ENCODE data around the gene BEAN1.

Gene BEAN1

DNA sequence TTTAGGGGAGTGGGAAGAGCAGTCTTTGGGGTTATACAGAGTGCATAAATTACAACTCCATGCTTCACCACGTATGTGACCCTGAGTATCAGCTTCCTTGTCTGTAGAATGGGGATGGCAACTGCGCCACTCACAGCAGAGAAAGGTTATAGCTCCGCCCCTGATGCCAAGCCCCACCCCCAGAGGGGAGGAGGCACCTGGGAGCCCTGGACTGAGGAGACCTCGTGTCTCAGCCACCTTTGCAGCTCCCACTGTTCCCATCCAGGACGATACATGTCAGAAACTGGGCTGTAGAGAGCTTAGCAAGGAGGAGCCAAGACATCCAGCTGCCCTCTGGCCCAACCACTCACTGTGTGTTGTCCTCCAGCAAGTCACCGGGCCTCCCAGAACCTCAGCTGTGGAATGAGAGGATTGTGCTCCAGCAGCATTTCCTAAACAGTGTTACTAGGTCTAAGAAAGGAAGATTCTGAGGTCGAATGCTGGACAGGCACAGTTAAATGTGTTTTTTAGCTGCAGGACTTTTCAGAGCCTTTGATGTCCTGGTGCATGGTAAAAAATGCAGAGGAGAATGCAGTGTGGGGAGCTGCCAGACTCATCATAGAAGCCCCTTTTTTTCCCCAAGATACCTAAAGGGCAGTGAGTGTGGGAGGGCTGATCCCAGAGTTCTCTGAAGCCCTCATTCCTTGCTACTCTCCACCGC lies 49.4 kb downstream of the BEAN1 start:
- H3K27ac ChIP-seq (ENCODE audit: extremely low read depth, low read depth, low read length) = no peak overlapping the region
- TF ChIP-seq SP3 (tag by site-specific recombination; IDR thresholded peaks at IDR 0.05) = peak; percentile 23; the same call in 1 of the 2 replicates
- TF ChIP-seq ZNF239 (tag by site-specific recombination; IDR thresholded peaks at IDR 0.05) = peak; percentile 97
- TF ChIP-seq, protein P1, sequence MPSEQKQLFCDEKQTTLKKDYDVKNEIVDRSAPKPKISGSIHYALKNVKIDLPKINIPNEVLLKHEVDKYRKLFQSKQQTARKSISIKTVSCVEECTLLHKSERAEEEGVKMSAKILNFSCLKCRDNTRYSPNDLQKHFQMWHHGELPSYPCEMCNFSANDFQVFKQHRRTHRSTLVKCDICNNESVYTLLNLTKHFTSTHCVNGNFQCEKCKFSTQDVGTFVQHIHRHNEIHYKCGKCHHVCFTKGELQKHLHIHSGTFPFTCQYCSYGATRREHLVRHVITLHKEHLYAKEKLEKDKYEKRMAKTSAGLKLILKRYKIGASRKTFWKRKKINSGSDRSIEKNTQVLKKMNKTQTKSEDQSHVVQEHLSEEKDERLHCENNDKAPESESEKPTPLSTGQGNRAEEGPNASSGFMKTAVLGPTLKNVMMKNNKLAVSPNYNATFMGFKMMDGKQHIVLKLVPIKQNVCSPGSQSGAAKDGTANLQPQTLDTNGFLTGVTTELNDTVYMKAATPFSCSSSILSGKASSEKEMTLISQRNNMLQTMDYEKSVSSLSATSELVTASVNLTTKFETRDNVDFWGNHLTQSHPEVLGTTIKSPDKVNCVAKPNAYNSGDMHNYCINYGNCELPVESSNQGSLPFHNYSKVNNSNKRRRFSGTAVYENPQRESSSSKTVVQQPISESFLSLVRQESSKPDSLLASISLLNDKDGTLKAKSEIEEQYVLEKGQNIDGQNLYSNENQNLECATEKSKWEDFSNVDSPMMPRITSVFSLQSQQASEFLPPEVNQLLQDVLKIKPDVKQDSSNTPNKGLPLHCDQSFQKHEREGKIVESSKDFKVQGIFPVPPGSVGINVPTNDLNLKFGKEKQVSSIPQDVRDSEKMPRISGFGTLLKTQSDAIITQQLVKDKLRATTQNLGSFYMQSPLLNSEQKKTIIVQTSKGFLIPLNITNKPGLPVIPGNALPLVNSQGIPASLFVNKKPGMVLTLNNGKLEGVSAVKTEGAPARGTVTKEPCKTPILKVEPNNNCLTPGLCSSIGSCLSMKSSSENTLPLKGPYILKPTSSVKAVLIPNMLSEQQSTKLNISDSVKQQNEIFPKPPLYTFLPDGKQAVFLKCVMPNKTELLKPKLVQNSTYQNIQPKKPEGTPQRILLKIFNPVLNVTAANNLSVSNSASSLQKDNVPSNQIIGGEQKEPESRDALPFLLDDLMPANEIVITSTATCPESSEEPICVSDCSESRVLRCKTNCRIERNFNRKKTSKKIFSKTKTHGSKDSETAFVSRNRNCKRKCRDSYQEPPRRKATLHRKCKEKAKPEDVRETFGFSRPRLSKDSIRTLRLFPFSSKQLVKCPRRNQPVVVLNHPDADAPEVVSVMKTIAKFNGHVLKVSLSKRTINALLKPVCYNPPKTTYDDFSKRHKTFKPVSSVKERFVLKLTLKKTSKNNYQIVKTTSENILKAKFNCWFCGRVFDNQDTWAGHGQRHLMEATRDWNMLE (tag by site-specific recombination; conservative IDR thresholded peaks at IDR 0.05; ENCODE audit: low read depth) = no peak
- no peak for TF ChIP-seq ZBTB21 (tag by site-specific recombination; IDR thresholded peaks at IDR 0.05)
- H3K4me3 ChIP-seq (ENCODE audit: low read depth, low read length) = no peak overlapping the region
- no peaks in the 10 kb centered on the region for H3K9me3 ChIP-seq (ENCODE audit: control insufficient read depth, insufficient read depth, low read depth, low read length)
- POLR2A ChIA-PET = interaction anchor here (0.7 to 1.4 kb wide), 3 partner anchors 51 to 70 kb away, joined by 3 to 5 read pairs (median 4); no protein-coding TSS in a partner anchor
- H3K36me3 ChIP-seq (ENCODE audit: control insufficient read depth in 2 of 2, insufficient read depth in 1 of 2, low read length in 2 of 2) = no peaks in the 10 kb centered on the region
- peaks cover 6% of the 10 kb centered on the region for H3K4me1 ChIP-seq (ENCODE audit: control insufficient read depth, insufficient read depth, low read length)
- CTCF ChIA-PET = interaction anchor here (0.6 to 5.0 kb wide), 13 partner anchors 20 to 392 kb away, joined by 3 to 31 read pairs (median 3); no protein-coding TSS in a partner anchor

DNA sequence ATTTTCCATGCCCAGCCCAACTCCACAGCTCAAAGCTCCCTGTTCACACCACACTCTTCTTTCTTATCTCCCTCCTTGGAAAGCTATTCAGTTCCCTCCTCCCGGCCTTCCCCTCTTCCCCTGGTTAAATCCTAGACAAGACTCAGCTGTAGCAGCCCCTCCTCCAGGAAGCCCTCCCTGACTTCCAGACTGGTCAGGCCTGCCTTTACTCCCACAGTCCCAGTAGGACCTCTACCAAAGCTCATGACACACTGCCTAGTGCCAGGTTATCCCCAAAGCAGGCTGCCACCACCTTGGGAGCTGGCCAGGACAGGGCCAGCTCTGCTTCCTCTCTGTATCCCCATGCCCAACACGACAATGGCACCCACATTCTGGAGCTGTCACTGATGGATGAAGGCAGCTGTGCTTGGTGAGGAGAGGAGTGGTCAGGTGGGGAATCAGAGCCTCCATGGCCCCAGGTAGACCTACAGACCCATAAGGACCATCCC lies 50.0 kb downstream of the BEAN1 start:
- ChIA-PET CTCF (interaction anchor here (0.6 to 5.0 kb wide), 13 partner anchors 10 to 391 kb away, joined by 3 to 31 read pairs (median 3); no protein-coding TSS in a partner anchor), POLR2A (interaction anchor here (0.7 to 1.4 kb wide), 2 partner anchors 52 to 68 kb away, joined by 3 to 4 read pairs; no protein-coding TSS in a partner anchor)
- no peaks in the 10 kb centered on the region for H3K36me3 ChIP-seq (ENCODE audit: control insufficient read depth in 2 of 2, insufficient read depth in 1 of 2, low read length in 2 of 2)
- H3K4me3 ChIP-seq (ENCODE audit: low read depth, low read length) = no peak overlapping the region
- peaks cover 6% of the 10 kb centered on the region for H3K4me1 ChIP-seq (ENCODE audit: control insufficient read depth, insufficient read depth, low read length)
- no peaks in the 10 kb centered on the region for H3K9me3 ChIP-seq (ENCODE audit: control insufficient read depth, insufficient read depth, low read depth, low read length)
- no peak overlapping the region for H3K27ac ChIP-seq (ENCODE audit: extremely low read depth, low read depth, low read length)
- TF ChIP-seq, protein P2, sequence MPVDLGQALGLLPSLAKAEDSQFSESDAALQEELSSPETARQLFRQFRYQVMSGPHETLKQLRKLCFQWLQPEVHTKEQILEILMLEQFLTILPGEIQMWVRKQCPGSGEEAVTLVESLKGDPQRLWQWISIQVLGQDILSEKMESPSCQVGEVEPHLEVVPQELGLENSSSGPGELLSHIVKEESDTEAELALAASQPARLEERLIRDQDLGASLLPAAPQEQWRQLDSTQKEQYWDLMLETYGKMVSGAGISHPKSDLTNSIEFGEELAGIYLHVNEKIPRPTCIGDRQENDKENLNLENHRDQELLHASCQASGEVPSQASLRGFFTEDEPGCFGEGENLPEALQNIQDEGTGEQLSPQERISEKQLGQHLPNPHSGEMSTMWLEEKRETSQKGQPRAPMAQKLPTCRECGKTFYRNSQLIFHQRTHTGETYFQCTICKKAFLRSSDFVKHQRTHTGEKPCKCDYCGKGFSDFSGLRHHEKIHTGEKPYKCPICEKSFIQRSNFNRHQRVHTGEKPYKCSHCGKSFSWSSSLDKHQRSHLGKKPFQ (tag by site-specific recombination; IDR thresholded peaks at IDR 0.05) = 0 out of 2 replicates have a peak, but pooled peaks have one; percentile 15
- TF ChIP-seq, protein P3, sequence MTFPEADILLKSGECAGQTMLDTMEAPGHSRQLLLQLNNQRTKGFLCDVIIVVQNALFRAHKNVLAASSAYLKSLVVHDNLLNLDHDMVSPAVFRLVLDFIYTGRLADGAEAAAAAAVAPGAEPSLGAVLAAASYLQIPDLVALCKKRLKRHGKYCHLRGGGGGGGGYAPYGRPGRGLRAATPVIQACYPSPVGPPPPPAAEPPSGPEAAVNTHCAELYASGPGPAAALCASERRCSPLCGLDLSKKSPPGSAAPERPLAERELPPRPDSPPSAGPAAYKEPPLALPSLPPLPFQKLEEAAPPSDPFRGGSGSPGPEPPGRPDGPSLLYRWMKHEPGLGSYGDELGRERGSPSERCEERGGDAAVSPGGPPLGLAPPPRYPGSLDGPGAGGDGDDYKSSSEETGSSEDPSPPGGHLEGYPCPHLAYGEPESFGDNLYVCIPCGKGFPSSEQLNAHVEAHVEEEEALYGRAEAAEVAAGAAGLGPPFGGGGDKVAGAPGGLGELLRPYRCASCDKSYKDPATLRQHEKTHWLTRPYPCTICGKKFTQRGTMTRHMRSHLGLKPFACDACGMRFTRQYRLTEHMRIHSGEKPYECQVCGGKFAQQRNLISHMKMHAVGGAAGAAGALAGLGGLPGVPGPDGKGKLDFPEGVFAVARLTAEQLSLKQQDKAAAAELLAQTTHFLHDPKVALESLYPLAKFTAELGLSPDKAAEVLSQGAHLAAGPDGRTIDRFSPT (tag by site-specific recombination; IDR thresholded peaks at IDR 0.05) = no peak

DNA sequence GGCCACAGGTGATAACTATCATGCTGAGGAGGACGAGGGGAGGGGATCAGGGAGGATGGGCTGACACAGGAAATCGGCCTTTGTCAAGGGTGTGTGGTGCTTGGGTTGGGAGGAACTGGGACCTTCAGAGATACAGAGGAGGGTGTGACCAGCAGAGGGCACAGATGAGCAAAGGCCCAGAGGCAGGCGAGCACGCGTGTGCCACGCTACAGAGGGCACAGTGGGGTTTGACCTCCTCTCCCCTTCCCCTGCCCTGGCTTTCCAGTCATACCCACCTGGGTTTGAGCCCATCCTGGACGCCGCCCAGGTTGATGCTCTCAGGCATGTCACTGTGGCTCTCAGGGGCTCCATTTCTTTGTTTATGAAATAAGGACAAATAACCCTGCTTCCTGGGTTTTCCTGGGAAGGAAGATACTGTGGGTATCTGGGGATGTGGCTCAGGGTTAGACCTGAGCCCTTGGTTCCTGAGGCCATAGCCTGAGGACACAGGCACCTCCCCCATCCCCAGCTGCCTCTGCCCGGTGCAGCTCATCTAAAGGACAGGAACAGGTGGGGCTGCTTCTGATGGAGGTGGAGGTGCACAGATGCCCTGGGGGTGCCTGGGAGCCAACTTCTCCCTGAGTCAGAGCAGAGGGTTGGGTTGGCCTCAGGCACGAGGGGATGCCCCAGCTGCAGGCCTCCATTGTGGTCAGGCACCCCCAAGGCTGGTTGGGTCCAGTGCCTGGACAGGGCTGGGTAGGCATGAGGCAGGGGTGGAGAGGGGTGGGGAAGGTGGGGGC lies 51.8 kb downstream of the BEAN1 start:
- peaks cover 6% of the 10 kb centered on the region for H3K4me1 ChIP-seq (ENCODE audit: control insufficient read depth, insufficient read depth, low read length)
- TF ChIP-seq KLF10 (tag by site-specific recombination; IDR thresholded peaks at IDR 0.05) = no peak
- TF ChIP-seq, protein P4, sequence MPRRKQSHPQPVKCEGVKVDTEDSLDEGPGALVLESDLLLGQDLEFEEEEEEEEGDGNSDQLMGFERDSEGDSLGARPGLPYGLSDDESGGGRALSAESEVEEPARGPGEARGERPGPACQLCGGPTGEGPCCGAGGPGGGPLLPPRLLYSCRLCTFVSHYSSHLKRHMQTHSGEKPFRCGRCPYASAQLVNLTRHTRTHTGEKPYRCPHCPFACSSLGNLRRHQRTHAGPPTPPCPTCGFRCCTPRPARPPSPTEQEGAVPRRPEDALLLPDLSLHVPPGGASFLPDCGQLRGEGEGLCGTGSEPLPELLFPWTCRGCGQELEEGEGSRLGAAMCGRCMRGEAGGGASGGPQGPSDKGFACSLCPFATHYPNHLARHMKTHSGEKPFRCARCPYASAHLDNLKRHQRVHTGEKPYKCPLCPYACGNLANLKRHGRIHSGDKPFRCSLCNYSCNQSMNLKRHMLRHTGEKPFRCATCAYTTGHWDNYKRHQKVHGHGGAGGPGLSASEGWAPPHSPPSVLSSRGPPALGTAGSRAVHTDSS (tag by site-specific recombination; IDR thresholded peaks at IDR 0.05) = no peak
- TF ChIP-seq MZF1 (tag by site-specific recombination; IDR thresholded peaks at IDR 0.05; ENCODE audit: borderline replicate concordance) = no peak
- TF ChIP-seq ZNF341 (tag by site-specific recombination; IDR thresholded peaks at IDR 0.05; ENCODE audit: low read depth) = no peak
- no peak for TF ChIP-seq GLI4 (tag by site-specific recombination; IDR thresholded peaks at IDR 0.05)
- no peak for TF ChIP-seq ZNF571 (tag by site-specific recombination; IDR thresholded peaks at IDR 0.05)
- peak; percentile 26; the same call in 1 of the 2 replicates for TF ChIP-seq ZNF654 (tag by site-specific recombination; IDR thresholded peaks at IDR 0.05; ENCODE audit: low read depth)
- no peak for TF ChIP-seq ZNF548 (tag by site-specific recombination; IDR thresholded peaks at IDR 0.05)
- no peak for TF ChIP-seq ZNF214 (tag by site-specific recombination; IDR thresholded peaks at IDR 0.05; ENCODE audit: borderline replicate concordance)
- no peak for TF ChIP-seq ZNF768 (tag by site-specific recombination; IDR thresholded peaks at IDR 0.05)

More for the DNA sequence above, 51.8 kb downstream of the BEAN1 start:
- H3K36me3 ChIP-seq (ENCODE audit: control insufficient read depth in 2 of 2, insufficient read depth in 1 of 2, low read length in 2 of 2) = no peaks in the 10 kb centered on the region
- ChIA-PET CTCF (interaction anchor here (0.6 to 2.8 kb wide), 5 partner anchors 8 to 130 kb away, joined by 3 to 15 read pairs (median 5); no protein-coding TSS in a partner anchor), POLR2A (interaction anchor here (0.6 kb wide), 1 partner anchor 9 kb away, joined by 5 read pairs; no protein-coding TSS in a partner anchor)
- H3K9me3 ChIP-seq (ENCODE audit: control insufficient read depth, insufficient read depth, low read depth, low read length) = no peaks in the 10 kb centered on the region
- H3K4me3 ChIP-seq (ENCODE audit: low read depth, low read length) = no peak overlapping the region
- no peak overlapping the region for H3K27ac ChIP-seq (ENCODE audit: extremely low read depth, low read depth, low read length)

All from HEK293 (cell line).